ENCODE results near the gene AGBL1.

Gene AGBL1

DNA sequence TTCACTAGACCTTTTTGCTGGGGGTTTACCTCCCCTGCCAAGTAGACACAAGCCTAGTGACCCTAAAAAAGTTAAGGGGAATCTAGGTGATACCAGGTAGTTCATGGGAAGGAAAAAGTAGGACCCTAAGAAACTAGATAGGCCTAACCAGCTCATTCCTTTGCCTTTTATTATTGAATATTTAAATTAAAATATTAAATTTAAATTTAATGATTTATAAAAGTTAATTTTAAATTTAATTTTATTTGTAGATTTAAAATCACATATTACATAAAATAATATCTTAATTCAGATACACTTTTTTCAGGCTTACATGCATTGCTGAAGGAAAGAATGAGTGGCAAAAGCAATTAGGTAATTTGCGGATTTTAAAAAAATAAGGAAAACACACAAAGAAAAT is 584.9 kb downstream of the AGBL1 start:
- Mint-ChIP-seq H3K36me3 (ENCODE audit: low read depth) (no peaks in the 10 kb centered on the region), H3K4me3 (no peak overlapping the region), H3K27ac (no peak overlapping the region), H3K9me3 (no peaks in the 10 kb centered on the region), H3K4me1 (no peaks in the 10 kb centered on the region), H3K27me3 (ENCODE audit: low read depth) (peaks cover 10% of the 10 kb centered on the region)
- TF ChIP-seq CTCF (IDR thresholded peaks at IDR 0.05; ENCODE audit: unreplicated experiment in 3 of 3): no peak

GRCh38 chr15:86676002-86676401 is 596.3 kb downstream of the AGBL1 start:
- Mint-ChIP-seq H3K4me3 (no peak overlapping the region), H3K27me3 (ENCODE audit: low read depth) (peaks cover 5% of the 10 kb centered on the region), H3K27ac (no peak overlapping the region), H3K9me3 (no peaks in the 10 kb centered on the region), H3K4me1 (no peaks in the 10 kb centered on the region), H3K36me3 (ENCODE audit: low read depth) (no peaks in the 10 kb centered on the region)
- TF ChIP-seq CTCF (IDR thresholded peaks at IDR 0.05; ENCODE audit: unreplicated experiment in 3 of 3): no peak

DNA sequence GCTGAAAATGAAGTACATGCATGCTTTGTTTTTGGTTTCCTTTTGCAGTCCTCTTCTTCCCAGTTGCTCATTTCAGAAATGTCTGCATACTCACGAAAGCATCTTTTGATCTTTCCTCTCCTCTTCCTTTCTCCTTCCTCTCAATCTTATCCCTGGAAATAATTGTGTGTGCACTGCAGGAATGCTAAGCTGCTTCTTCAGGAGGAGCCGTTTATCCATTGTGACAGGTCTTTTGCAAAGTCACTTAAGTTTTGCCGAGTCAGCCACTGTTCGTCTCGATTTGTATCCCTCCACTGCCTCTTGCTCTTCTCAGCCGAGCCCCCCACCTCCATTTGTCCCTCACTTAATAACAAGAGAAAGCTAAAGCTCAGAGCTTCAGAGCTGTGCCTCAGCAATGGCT is 597.6 kb downstream of the AGBL1 start:
- no peaks in the 10 kb centered on the region for H3K36me3 Mint-ChIP-seq (ENCODE audit: low read depth)
- no peak for TF ChIP-seq CTCF (IDR thresholded peaks at IDR 0.05; ENCODE audit: unreplicated experiment in 3 of 3)
- no peak overlapping the region for H3K4me3 Mint-ChIP-seq
- no peaks in the 10 kb centered on the region for H3K9me3 Mint-ChIP-seq
- peaks cover 12% of the 10 kb centered on the region for H3K27me3 Mint-ChIP-seq (ENCODE audit: low read depth)
- H3K4me1 Mint-ChIP-seq: no peaks in the 10 kb centered on the region
- H3K27ac Mint-ChIP-seq: no peak overlapping the region

DNA sequence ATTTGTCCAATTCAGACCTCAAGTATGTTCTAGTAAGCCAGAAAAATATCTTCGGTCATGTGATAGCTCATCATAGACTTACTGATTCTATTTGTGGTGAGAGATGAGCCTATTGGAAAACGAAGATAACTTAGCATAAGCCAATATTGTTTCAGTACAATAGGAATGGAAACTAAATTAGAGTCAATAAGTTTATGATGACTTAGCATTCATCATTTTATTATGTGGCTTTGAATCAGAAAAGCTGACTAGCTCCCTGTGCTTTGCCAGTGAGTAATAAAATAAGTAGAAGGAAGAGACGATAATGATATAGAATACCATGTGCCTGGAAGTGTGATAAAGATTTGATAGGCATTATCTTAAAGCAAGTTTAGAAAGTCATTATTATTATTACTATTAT is 605.6 kb downstream of the AGBL1 start:
- Mint-ChIP-seq H3K4me3 (no peak overlapping the region), H3K9me3 (no peaks in the 10 kb centered on the region), H3K36me3 (ENCODE audit: low read depth) (no peaks in the 10 kb centered on the region), H3K27me3 (ENCODE audit: low read depth) (peaks cover 11% of the 10 kb centered on the region), H3K27ac (no peak overlapping the region), H3K4me1 (no peaks in the 10 kb centered on the region)
- no peak for TF ChIP-seq CTCF (IDR thresholded peaks at IDR 0.05; ENCODE audit: unreplicated experiment in 3 of 3)

DNA sequence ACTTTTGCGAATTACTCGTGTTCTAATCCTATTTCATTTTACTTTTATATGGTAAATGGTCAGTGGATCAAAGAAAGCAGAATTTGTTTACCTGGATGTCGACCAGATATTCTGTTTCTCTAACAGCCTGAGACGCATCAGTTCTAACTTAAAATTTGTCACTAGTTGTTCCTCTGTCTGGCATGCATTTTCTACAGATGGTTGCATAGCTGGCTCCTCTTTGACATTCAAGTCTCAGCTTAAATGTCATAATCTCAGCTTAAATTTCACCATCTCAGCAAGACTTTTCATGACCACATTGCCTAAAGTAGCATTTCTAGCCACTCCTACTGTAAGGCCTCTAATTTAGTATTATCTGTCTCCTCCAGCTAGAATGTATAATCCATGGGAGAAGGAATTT is 609.3 kb downstream of the AGBL1 start:
- Mint-ChIP-seq H3K27ac (no peak overlapping the region), H3K4me3 (no peak overlapping the region), H3K36me3 (ENCODE audit: low read depth) (no peaks in the 10 kb centered on the region), H3K27me3 (ENCODE audit: low read depth) (no peaks in the 10 kb centered on the region), H3K9me3 (no peaks in the 10 kb centered on the region), H3K4me1 (no peaks in the 10 kb centered on the region)
- no peak for TF ChIP-seq CTCF (IDR thresholded peaks at IDR 0.05; ENCODE audit: unreplicated experiment in 3 of 3)

- Mint-ChIP-seq H3K36me3 (ENCODE audit: low read depth) (no peaks in the 10 kb centered on the region), H3K4me1 (no peaks in the 10 kb centered on the region), H3K9me3 (no peaks in the 10 kb centered on the region), H3K4me3 (no peak overlapping the region), H3K27me3 (ENCODE audit: low read depth) (no peaks in the 10 kb centered on the region), H3K27ac (no peak overlapping the region)
- no peak for TF ChIP-seq CTCF (IDR thresholded peaks at IDR 0.05; ENCODE audit: unreplicated experiment in 3 of 3)
Measured at GRCh38 chr15:86690566-86690965, 610.9 kb downstream of the AGBL1 start.

Data from nephron (organoid).